ENCODE measurements around the gene NDUFS8. TPM values are rescaled to one million over a fixed set of nuclear protein-coding genes. Genes with fewer than 3 reads are reported as not detected.

NDUFS8 gene
- total RNA-seq, 1 donor from 2014 or later = 125 TPM

DNA sequence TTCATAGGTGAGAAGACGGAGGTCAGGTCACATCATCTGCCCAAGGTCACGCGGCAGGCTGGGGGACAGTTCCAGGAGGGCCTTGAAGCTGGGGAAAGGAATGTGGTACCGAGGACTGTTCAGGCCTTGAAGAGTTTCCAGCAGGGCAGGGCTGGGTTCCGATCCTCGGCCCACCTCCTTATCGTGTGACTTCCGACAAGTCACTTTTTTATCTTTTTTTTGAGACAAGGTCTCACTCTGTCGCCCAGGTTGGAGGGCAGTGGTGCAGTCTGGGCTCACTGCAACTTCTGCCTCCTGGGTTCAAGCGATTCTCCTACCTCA, 623 bp downstream of the NDUFS8 start:
- Mint-ChIP-seq H3K4me1 (ENCODE audit: low read depth) (peaks cover 10% of the 10 kb centered on the region), H3K36me3 (ENCODE audit: insufficient read depth) (no peaks in the 10 kb centered on the region), H3K9me3 (ENCODE audit: low read depth) (no peaks in the 10 kb centered on the region), H3K4me3 (ENCODE audit: low read depth) (peak overlapping the region; percentile 93), H3K27ac (peak overlapping the region; percentile 95), H3K27me3 (no peaks in the 10 kb centered on the region)
- no peak for TF ChIP-seq CTCF (IDR thresholded peaks at IDR 0.05; ENCODE audit: unreplicated experiment)
- no peak for DNase-seq (ENCODE audit: low spot score, unreplicated experiment)

GRCh38 chr11:68032003-68032402, 1.5 kb downstream of the NDUFS8 start:
- H3K36me3 Mint-ChIP-seq (ENCODE audit: insufficient read depth) = no peaks in the 10 kb centered on the region
- H3K27ac Mint-ChIP-seq = no peak overlapping the region
- DNase-seq (ENCODE audit: low spot score, unreplicated experiment) = no peak
- H3K4me1 Mint-ChIP-seq (ENCODE audit: low read depth) = peaks cover 10% of the 10 kb centered on the region
- no peaks in the 10 kb centered on the region for H3K9me3 Mint-ChIP-seq (ENCODE audit: low read depth)
- no peak for TF ChIP-seq CTCF (IDR thresholded peaks at IDR 0.05; ENCODE audit: unreplicated experiment)
- H3K4me3 Mint-ChIP-seq (ENCODE audit: low read depth) = peak overlapping the region; percentile 93
- no peaks in the 10 kb centered on the region for H3K27me3 Mint-ChIP-seq

- peaks cover 10% of the 10 kb centered on the region for H3K4me1 Mint-ChIP-seq (ENCODE audit: low read depth)
- no peak for DNase-seq (ENCODE audit: low spot score, unreplicated experiment)
- no peak overlapping the region for H3K4me3 Mint-ChIP-seq (ENCODE audit: low read depth)
- no peaks in the 10 kb centered on the region for H3K27me3 Mint-ChIP-seq
- H3K27ac Mint-ChIP-seq = no peak overlapping the region
- TF ChIP-seq CTCF (IDR thresholded peaks at IDR 0.05; ENCODE audit: unreplicated experiment) = no peak
- H3K9me3 Mint-ChIP-seq (ENCODE audit: low read depth) = no peaks in the 10 kb centered on the region
- H3K36me3 Mint-ChIP-seq (ENCODE audit: insufficient read depth) = no peaks in the 10 kb centered on the region
Observed at GRCh38 chr11:68032997-68033707, 2.7 kb downstream of the NDUFS8 start.

DNA sequence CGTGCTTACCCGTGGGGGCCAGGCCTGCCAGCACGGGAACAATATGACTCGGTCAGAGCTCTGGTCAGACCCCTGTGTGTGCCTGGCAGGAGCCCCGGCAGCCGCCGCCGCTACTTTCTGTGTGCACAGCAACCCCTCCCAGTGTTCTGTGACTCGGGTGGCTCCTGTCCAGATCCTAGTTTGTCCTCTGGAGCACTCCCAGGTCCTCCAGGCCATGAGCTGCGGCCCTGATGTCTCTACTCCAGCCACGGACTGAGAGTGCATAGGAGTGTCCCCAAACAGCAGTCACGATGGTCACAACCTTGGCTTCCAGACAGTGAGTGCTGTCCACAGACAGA, 3.2 kb downstream of the NDUFS8 start:
- H3K27ac Mint-ChIP-seq = no peak overlapping the region
- no peaks in the 10 kb centered on the region for H3K27me3 Mint-ChIP-seq
- H3K4me1 Mint-ChIP-seq (ENCODE audit: low read depth) = peaks cover 10% of the 10 kb centered on the region
- H3K9me3 Mint-ChIP-seq (ENCODE audit: low read depth) = no peaks in the 10 kb centered on the region
- no peaks in the 10 kb centered on the region for H3K36me3 Mint-ChIP-seq (ENCODE audit: insufficient read depth)
- no peak overlapping the region for H3K4me3 Mint-ChIP-seq (ENCODE audit: low read depth)
- no peak for TF ChIP-seq CTCF (IDR thresholded peaks at IDR 0.05; ENCODE audit: unreplicated experiment)
- no peak for DNase-seq (ENCODE audit: low spot score, unreplicated experiment)

DNA sequence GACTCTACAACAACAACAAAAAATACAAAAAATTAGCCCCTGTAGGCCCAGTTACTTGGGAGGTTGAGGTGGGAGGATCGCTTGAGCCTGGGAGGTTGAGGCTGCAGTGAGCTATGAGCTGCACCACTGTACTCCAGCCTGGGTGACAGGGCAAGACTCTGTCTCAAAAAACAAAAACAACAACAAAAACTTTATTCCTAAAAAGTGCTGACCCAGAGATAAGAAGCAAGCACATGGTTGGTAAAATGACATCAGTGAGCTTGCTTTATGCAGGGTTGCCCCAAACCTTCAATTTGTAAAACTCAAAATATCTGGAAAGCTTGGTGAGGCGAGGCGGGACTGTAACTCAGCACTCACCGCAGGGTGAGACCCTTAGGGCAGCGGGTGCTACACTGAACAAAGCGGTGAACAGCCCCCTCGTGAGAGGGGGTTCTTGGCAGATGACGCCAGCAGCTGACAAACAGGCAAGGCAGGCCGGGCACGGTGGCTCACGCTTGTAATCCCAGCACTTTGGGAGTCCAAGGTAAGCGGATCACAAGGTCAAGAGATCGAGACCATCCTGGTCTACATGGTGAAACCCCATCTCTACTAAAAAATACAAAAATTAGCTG, 4.9 kb downstream of the NDUFS8 start:
- Mint-ChIP-seq H3K9me3 (ENCODE audit: low read depth) (no peaks in the 10 kb centered on the region), H3K4me3 (ENCODE audit: low read depth) (no peak overlapping the region), H3K27ac (no peak overlapping the region), H3K36me3 (ENCODE audit: insufficient read depth) (no peaks in the 10 kb centered on the region), H3K27me3 (no peaks in the 10 kb centered on the region), H3K4me1 (ENCODE audit: low read depth) (peaks cover 5% of the 10 kb centered on the region)
- no peak for TF ChIP-seq CTCF (IDR thresholded peaks at IDR 0.05; ENCODE audit: unreplicated experiment)
- DNase-seq (ENCODE audit: low spot score, unreplicated experiment) = no peak

Data from progenitor cell of endocrine pancreas (in vitro differentiated cells).